Measurements from ENCODE around the gene RFC1.

- TF ChIP-seq, protein P1, sequence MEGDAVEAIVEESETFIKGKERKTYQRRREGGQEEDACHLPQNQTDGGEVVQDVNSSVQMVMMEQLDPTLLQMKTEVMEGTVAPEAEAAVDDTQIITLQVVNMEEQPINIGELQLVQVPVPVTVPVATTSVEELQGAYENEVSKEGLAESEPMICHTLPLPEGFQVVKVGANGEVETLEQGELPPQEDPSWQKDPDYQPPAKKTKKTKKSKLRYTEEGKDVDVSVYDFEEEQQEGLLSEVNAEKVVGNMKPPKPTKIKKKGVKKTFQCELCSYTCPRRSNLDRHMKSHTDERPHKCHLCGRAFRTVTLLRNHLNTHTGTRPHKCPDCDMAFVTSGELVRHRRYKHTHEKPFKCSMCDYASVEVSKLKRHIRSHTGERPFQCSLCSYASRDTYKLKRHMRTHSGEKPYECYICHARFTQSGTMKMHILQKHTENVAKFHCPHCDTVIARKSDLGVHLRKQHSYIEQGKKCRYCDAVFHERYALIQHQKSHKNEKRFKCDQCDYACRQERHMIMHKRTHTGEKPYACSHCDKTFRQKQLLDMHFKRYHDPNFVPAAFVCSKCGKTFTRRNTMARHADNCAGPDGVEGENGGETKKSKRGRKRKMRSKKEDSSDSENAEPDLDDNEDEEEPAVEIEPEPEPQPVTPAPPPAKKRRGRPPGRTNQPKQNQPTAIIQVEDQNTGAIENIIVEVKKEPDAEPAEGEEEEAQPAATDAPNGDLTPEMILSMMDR (IDR thresholded peaks at IDR 0.05; ENCODE audit: poor library complexity, severe bottlenecking), result no peak
- TF ChIP-seq EZH2 (IDR thresholded peaks at IDR 0.05; ENCODE audit: borderline replicate concordance, insufficient read depth, low read length, poor library complexity, severe bottlenecking) (no peak), SMC3 (conservative IDR thresholded peaks at IDR 0.05; ENCODE audit: poor library complexity) (no peak), EP300 (conservative IDR thresholded peaks at IDR 0.05; ENCODE audit: poor library complexity, severe bottlenecking) (no peak)
Measured at GRCh38 chr4:39367166-39367565, 1.0 kb upstream of the RFC1 start.

Measured in neural cell (in vitro differentiated cells).